Activated CD8-positive, alpha-beta T cell treated with anti-CD3 and anti-CD28 coated beads for 36 hours (primary cell): ENCODE results near the gene PSMB1. TPM values are rescaled to one million over a fixed set of nuclear protein-coding genes. Genes with fewer than 3 reads are reported as not detected.
"Not testable (repeated sequence)": the region's sequence is repeated elsewhere in the genome, so short reads cannot be mapped to it uniquely, and the experiment has no call there.

Experiments
- ATAC-seq: fragments of 200-7000 bp; cut with Tn5 transposase; one replicate; pipeline ENCODE4 v1.10.0; 2021; ENCODE audit warnings: mild to moderate bottlenecking, moderate library complexity
- CTCF ChIA-PET: fragments of 350-600 bp; sonication (Branson Sonifier 250); formaldehyde crosslinking; loops from one replicate; lab custom pipeline; 2021; ENCODE audit warnings: antibody characterized with exemption; lab: Charles Lee
- POLR2A ChIA-PET: fragments of 350-600 bp; sonication (Branson Sonifier 250); formaldehyde crosslinking; loops from one replicate; lab custom pipeline; 2021; ENCODE audit warnings: antibody characterized with exemption; lab: Charles Lee
- DNase-seq: peaks from one replicate; pipeline ENCODE4 v3.0.0-alpha.2; 2020
- H3K27ac Mint-ChIP-seq: one replicate; pipeline ENCODE4 v1.8.0; 2021; ENCODE audit warnings: mild to moderate bottlenecking, mixed read lengths
- H3K27me3 Mint-ChIP-seq: one replicate; pipeline ENCODE4 v1.8.0; 2021; ENCODE audit warnings: mixed read lengths
- H3K36me3 Mint-ChIP-seq: one replicate; pipeline ENCODE4 v1.8.0; 2021; ENCODE audit warnings: low read depth, mixed read lengths
- H3K4me1 Mint-ChIP-seq: one replicate; pipeline ENCODE4 v1.8.0; 2021; ENCODE audit warnings: low read depth, mixed read lengths
- H3K4me3 Mint-ChIP-seq: one replicate; pipeline ENCODE4 v1.8.0; 2021; ENCODE audit warnings: mild to moderate bottlenecking, moderate library complexity, mixed read lengths
- H3K9me3 Mint-ChIP-seq: one replicate; pipeline ENCODE4 v1.8.0; 2021; ENCODE audit warnings: mixed read lengths
- intact Hi-C: fragments of 100-400 bp; cut with micrococcal nuclease; formaldehyde crosslinking; loops from one replicate; pipeline ENCODE4 v1.10.0; 2022
- total RNA-seq, 2 experiments: library from RNA; stranded (reverse); gene quantifications; one replicate each; pipeline ENCODE4 v1.2.3, GENCODE V29; 2021
- TF ChIP-seq, protein P1 (sequence below): fragments of 200-600 bp; IDR thresholded peaks from one replicate; pipeline ENCODE4 v1.8.0; 2022; ENCODE audit warnings: antibody characterized with exemption, mild to moderate bottlenecking

Gene PSMB1
- total RNA-seq, 2 experiments from 2014 or later = 236 to 247 TPM

DNA sequence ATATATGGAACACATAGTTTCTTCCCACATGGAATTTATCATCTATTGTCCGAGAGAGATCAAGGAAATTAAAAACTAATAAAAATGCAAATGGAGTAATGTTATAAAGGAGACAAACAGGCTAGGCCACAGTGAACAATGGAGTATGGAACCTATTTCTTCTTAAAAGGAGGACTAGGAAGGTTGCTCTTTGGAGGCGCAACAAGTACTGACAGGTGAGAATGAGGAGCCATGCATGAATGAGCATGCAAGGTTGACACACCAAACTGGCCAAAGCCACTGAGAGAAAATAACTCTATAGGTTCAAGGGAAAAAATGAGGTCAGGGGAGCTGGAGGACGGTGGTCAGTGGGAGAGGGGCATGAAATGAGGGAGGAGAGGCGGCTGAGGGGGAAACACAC, 40.9 kb downstream of the PSMB1 start:
- Mint-ChIP-seq H3K27me3 (peaks cover 11% of the 10 kb centered on the region), H3K27ac (no peak overlapping the region), H3K4me3 (no peak overlapping the region), H3K4me1 (no peaks in the 10 kb centered on the region), H3K9me3 (no peaks in the 10 kb centered on the region), H3K36me3 (no peaks in the 10 kb centered on the region)
- ChIA-PET POLR2A (no interaction called here), CTCF (interaction anchor here (1.2 to 2.5 kb wide), 2 partner anchors 11 to 680 kb away, joined by 3 to 11 read pairs; no protein-coding TSS in a partner anchor)
- TF ChIP-seq, protein P1, sequence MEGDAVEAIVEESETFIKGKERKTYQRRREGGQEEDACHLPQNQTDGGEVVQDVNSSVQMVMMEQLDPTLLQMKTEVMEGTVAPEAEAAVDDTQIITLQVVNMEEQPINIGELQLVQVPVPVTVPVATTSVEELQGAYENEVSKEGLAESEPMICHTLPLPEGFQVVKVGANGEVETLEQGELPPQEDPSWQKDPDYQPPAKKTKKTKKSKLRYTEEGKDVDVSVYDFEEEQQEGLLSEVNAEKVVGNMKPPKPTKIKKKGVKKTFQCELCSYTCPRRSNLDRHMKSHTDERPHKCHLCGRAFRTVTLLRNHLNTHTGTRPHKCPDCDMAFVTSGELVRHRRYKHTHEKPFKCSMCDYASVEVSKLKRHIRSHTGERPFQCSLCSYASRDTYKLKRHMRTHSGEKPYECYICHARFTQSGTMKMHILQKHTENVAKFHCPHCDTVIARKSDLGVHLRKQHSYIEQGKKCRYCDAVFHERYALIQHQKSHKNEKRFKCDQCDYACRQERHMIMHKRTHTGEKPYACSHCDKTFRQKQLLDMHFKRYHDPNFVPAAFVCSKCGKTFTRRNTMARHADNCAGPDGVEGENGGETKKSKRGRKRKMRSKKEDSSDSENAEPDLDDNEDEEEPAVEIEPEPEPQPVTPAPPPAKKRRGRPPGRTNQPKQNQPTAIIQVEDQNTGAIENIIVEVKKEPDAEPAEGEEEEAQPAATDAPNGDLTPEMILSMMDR = no peak
- ATAC-seq (no peak), DNase-seq (no peak)
- intact Hi-C loops = loop anchor here (10.0 kb wide), 1 partner anchor 717 kb away; no protein-coding TSS in a partner anchor

DNA sequence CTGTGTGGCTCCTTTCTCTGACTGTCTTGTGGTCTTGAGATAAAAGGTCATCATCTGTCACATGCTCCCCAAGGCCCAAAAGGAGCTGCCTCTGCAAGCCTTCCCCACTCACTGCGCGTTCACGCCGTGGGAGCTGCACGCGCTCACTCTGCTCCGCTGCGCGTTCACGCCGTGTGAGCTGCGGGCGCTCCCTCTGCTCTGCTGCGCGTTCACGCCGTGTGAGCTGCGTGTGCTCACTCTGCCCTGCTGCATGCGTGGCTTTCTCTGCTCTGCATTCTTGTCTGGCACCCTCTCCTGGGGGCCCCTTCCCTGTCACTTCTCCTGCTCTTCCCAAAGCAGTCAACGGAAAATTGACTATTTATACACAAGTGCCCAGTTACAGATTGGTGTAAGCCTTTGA, 42.5 kb downstream of the PSMB1 start:
- ChIA-PET CTCF (interaction anchor here (1.0 kb wide), 1 partner anchor 679 kb away, joined by 4 read pairs; no protein-coding TSS in a partner anchor), POLR2A (no interaction called here)
- no peak overlapping the region for H3K4me3 Mint-ChIP-seq
- H3K27me3 Mint-ChIP-seq = peaks cover 16% of the 10 kb centered on the region
- TF ChIP-seq, protein P1 = no peak
- intact Hi-C loops = loop anchor here (10.0 kb wide), 1 partner anchor 716 kb away; no protein-coding TSS in a partner anchor
- H3K9me3 Mint-ChIP-seq = no peaks in the 10 kb centered on the region
- DNase-seq (no peak), ATAC-seq (no peak)
- H3K36me3 Mint-ChIP-seq = no peaks in the 10 kb centered on the region
- H3K4me1 Mint-ChIP-seq = no peaks in the 10 kb centered on the region
- no peak overlapping the region for H3K27ac Mint-ChIP-seq

DNA sequence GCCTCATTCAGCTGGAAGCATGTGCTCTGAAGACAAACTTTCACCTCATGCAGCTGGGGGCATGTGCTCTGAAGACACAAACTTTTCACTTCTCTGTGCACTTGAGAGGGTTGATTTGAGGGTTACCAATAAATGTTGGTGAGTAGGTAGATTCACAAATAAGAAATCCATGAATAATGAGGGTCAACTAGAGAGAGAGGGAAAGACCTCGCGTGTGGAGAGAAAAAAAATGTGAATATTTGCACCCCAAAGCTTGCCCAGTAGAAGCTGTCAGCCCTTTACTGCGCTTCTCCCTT, 43.4 kb downstream of the PSMB1 start:
- DNase-seq = no peak
- Mint-ChIP-seq H3K27me3 (peaks cover 20% of the 10 kb centered on the region), H3K36me3 (no peaks in the 10 kb centered on the region), H3K4me1 (no peaks in the 10 kb centered on the region), H3K4me3 (no peak overlapping the region), H3K27ac (no peak overlapping the region), H3K9me3 (no peaks in the 10 kb centered on the region)
- ChIA-PET POLR2A (no interaction called here), CTCF (interaction anchor here (0.9 to 1.5 kb wide), 3 partner anchors 17 to 720 kb away, joined by 3 read pairs; no protein-coding TSS in a partner anchor)
- TF ChIP-seq, protein P1 = no peak
- ATAC-seq = no peak
- intact Hi-C loops = loop anchor here (10.0 kb wide), 1 partner anchor 715 kb away; no protein-coding TSS in a partner anchor

DNA sequence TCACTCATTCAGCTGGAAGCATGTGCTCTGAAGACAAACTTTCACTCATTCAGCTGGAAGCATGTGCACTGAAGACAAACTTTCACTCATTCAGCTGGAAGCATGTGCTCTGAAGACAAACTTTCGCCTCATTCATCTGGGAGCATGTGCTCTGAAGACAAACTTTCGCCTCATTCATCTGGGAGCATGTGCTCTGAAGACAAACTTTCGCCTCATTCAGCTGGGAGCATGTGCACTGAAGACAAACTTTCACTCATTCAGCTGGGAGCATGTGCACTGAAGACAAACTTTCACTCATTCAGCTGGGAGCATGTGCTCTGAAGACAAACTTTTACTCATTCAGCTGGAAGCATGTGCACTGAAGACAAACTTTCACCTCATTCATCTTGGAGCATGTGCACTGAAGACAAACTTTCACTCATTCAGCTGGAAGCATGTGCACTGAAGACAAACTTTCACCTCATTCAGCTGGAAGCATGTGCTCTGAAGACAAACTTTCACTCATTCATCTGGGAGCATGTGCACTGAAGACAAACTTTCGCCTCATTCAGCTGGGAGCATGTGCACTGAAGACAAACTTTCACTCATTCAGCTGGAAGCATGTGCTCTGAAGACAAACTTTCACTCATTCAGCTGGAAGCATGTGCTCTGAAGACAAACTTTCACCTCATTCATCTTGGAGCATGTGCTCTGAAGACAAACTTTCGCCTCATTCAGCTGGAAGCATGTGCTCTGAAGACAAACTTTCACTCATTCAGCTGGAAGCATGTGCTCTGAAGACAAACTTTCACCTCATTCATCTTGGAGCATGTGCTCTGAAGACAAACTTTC, 44.0 kb downstream of the PSMB1 start:
- H3K4me3 Mint-ChIP-seq, H3K4me1 Mint-ChIP-seq, intact Hi-C loops, POLR2A ChIA-PET, H3K9me3 Mint-ChIP-seq, H3K36me3 Mint-ChIP-seq, H3K27ac Mint-ChIP-seq, ATAC-seq, DNase-seq: not testable (repeated sequence)
- H3K27me3 Mint-ChIP-seq = peaks cover 23% of the 10 kb centered on the region
- CTCF ChIA-PET = interaction anchor here (0.9 to 1.5 kb wide), 4 partner anchors 8 to 719 kb away, joined by 3 to 4 read pairs (median 3); no protein-coding TSS in a partner anchor

DNA sequence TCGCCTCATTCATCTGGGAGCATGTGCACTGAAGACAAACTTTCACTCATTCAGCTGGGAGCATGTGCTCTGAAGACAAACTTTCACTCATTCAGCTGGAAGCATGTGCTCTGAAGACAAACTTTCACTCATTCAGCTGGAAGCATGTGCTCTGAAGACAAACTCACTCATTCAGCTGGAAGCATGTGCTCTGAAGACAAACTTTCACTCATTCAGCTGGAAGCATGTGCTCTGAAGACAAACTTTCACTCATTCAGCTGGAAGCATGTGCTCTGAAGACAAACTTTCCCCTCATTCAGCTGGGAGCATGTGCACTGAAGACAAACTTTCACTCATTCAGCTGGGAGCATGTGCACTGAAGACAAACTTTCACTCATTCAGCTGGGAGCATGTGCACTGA, 44.8 kb downstream of the PSMB1 start:
- H3K27ac Mint-ChIP-seq, H3K4me3 Mint-ChIP-seq, ATAC-seq, H3K9me3 Mint-ChIP-seq, H3K36me3 Mint-ChIP-seq, intact Hi-C loops, H3K4me1 Mint-ChIP-seq, DNase-seq, POLR2A ChIA-PET: not testable (repeated sequence)
- CTCF ChIA-PET = interaction anchor here (1.3 kb wide), 1 partner anchor 9 kb away, joined by 4 read pairs; no protein-coding TSS in a partner anchor
- H3K27me3 Mint-ChIP-seq = peaks cover 29% of the 10 kb centered on the region

DNA sequence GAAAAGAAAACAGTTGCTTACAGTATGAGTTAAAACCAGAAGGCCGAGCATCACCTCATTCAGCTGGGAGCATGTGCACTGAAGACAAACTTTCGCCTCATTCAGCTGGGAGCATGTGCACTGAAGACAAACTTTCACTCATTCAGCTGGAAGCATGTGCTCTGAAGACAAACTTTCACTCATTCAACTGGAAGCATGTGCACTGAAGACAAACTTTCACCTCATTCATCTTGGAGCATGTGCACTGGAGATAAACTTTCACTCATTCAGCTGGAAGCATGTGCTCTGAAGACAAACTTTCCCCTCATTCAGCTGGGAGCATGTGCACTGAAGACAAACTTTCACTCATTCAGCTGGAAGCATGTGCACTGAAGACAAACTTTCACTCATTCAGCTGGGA, 45.4 kb downstream of the PSMB1 start:
- DNase-seq, H3K9me3 Mint-ChIP-seq, intact Hi-C loops, H3K27ac Mint-ChIP-seq, H3K4me3 Mint-ChIP-seq, ATAC-seq, H3K36me3 Mint-ChIP-seq, H3K4me1 Mint-ChIP-seq, POLR2A ChIA-PET: not testable (repeated sequence)
- H3K27me3 Mint-ChIP-seq = peaks cover 35% of the 10 kb centered on the region
- CTCF ChIA-PET = interaction anchor here (0.9 to 1.3 kb wide), 2 partner anchors 10 to 19 kb away, joined by 3 to 4 read pairs; no protein-coding TSS in a partner anchor
